Activated CD8-positive, alpha-beta T cell treated with anti-CD3 and anti-CD28 coated beads for 36 hours (primary cell): ENCODE results near the gene STIM1. TPM values are rescaled to one million over a fixed set of nuclear protein-coding genes. Genes with fewer than 3 reads are reported as not detected.

Experiments
- ATAC-seq: fragments of 200-7000 bp; cut with Tn5 transposase; one replicate; pipeline ENCODE4 v1.10.0; 2021; ENCODE audit warnings: mild to moderate bottlenecking, moderate library complexity
- CTCF ChIA-PET: fragments of 350-600 bp; sonication (Branson Sonifier 250); formaldehyde crosslinking; loops from one replicate; lab custom pipeline; 2021; ENCODE audit warnings: antibody characterized with exemption; lab: Charles Lee
- POLR2A ChIA-PET: fragments of 350-600 bp; sonication (Branson Sonifier 250); formaldehyde crosslinking; loops from one replicate; lab custom pipeline; 2021; ENCODE audit warnings: antibody characterized with exemption; lab: Charles Lee
- DNase-seq: peaks from one replicate; pipeline ENCODE4 v3.0.0-alpha.2; 2020
- H3K27ac Mint-ChIP-seq: one replicate; pipeline ENCODE4 v1.8.0; 2021; ENCODE audit warnings: mild to moderate bottlenecking, mixed read lengths
- H3K27me3 Mint-ChIP-seq: one replicate; pipeline ENCODE4 v1.8.0; 2021; ENCODE audit warnings: mixed read lengths
- H3K36me3 Mint-ChIP-seq: one replicate; pipeline ENCODE4 v1.8.0; 2021; ENCODE audit warnings: low read depth, mixed read lengths
- H3K4me1 Mint-ChIP-seq: one replicate; pipeline ENCODE4 v1.8.0; 2021; ENCODE audit warnings: low read depth, mixed read lengths
- H3K4me3 Mint-ChIP-seq: one replicate; pipeline ENCODE4 v1.8.0; 2021; ENCODE audit warnings: mild to moderate bottlenecking, moderate library complexity, mixed read lengths
- H3K9me3 Mint-ChIP-seq: one replicate; pipeline ENCODE4 v1.8.0; 2021; ENCODE audit warnings: mixed read lengths
- CTCF ChIP-seq: fragments of 200-600 bp; IDR thresholded peaks from one replicate; pipeline ENCODE4 v1.8.0; 2022; ENCODE audit warnings: antibody characterized with exemption, mild to moderate bottlenecking
- intact Hi-C: fragments of 100-400 bp; cut with micrococcal nuclease; formaldehyde crosslinking; loops from one replicate; pipeline ENCODE4 v1.10.0; 2022
- total RNA-seq, 2 experiments: library from RNA; stranded (reverse); gene quantifications; one replicate each; pipeline ENCODE4 v1.2.3, GENCODE V29; 2021

The STIM1 gene
- total RNA-seq, 2 experiments from 2014 or later = 60.8 to 61.4 TPM

- Mint-ChIP-seq H3K36me3 (peaks cover 35% of the 10 kb centered on the region), H3K27me3 (no peaks in the 10 kb centered on the region), H3K27ac (peak overlapping the region; percentile 92), H3K4me3 (peak overlapping the region; percentile 87), H3K4me1 (peaks cover 53% of the 10 kb centered on the region), H3K9me3 (no peaks in the 10 kb centered on the region)
- no peak for TF ChIP-seq CTCF
- no peak for ATAC-seq
- CTCF ChIA-PET = interaction anchor here (0.8 to 26.5 kb wide), 6 partner anchors 12 to 233 kb away, joined by 3 to 775 read pairs (median 14); partner anchors contain the start of genes PGAP2 and STIM1
- peak; percentile 68 for DNase-seq
- POLR2A ChIA-PET = interaction anchor here (0.6 to 14.6 kb wide), 19 partner anchors 10 to 228 kb away, joined by 3 to 216 read pairs (median 3); partner anchors contain the start of genes PGAP2 and STIM1
- intact Hi-C loops = loop anchor here (5.0 kb wide), 1 partner anchor 252 kb away; the partner anchor contains the start of gene RRM1
These were observed 15.2 kb upstream of the STIM1 start for GRCh38 chr11:3840004-3840869.

- ATAC-seq = peak; percentile 86
- H3K27me3 Mint-ChIP-seq = no peaks in the 10 kb centered on the region
- intact Hi-C loops = loop anchor here (5.0 kb wide), 1 partner anchor 251 kb away; the partner anchor contains the start of gene RRM1
- H3K4me3 Mint-ChIP-seq = peak within 1 kb of the TSS; percentile 87
- H3K9me3 Mint-ChIP-seq = no peaks in the 10 kb centered on the region
- H3K4me1 Mint-ChIP-seq = peaks cover 52% of the 10 kb centered on the region
- peak within 1 kb of the TSS; percentile 94 for H3K27ac Mint-ChIP-seq
- DNase-seq = peak; percentile 99
- H3K36me3 Mint-ChIP-seq = peaks cover 29% of the 10 kb centered on the region
- ChIA-PET CTCF (interaction anchor here (0.7 to 26.5 kb wide), 20 partner anchors 8 to 258 kb away, joined by 3 to 775 read pairs (median 4); partner anchors contain the start of genes PGAP2 and STIM1), POLR2A (interaction anchor here (0.6 to 14.6 kb wide), 21 partner anchors 11 to 251 kb away, joined by 3 to 216 read pairs (median 3); partner anchors contain the start of genes PGAP2 and STIM1)
- TF ChIP-seq CTCF = no peak
These were observed 14.5 kb upstream of the STIM1 start, which contains the start of gene RHOG for GRCh38 chr11:3840870-3841425. Gene RHOG, minus strand, starts transcription at chr11:3840959. Its CDS starts 12,821 bp downstream, at chr11:3828138.

GRCh38 chr11:3841426-3842350, 13.8 kb upstream of the STIM1 start:
- peak; percentile 69 for TF ChIP-seq CTCF
- CTCF ChIA-PET = interaction anchor here (0.7 to 26.5 kb wide), 22 partner anchors 9 to 257 kb away, joined by 3 to 775 read pairs (median 4); partner anchors contain the start of genes PGAP2 and STIM1
- POLR2A ChIA-PET = interaction anchor here (0.6 to 14.6 kb wide), 22 partner anchors 11 to 250 kb away, joined by 3 to 216 read pairs (median 4); partner anchors contain the start of genes PGAP2 and STIM1
- peaks cover 51% of the 10 kb centered on the region for H3K4me1 Mint-ChIP-seq
- DNase-seq (peak; percentile 40), ATAC-seq (no peak)
- H3K27me3 Mint-ChIP-seq = no peaks in the 10 kb centered on the region
- intact Hi-C loops = loop anchor here (5.0 kb wide), 1 partner anchor 251 kb away; the partner anchor contains the start of gene RRM1
- no peaks in the 10 kb centered on the region for H3K9me3 Mint-ChIP-seq
- H3K4me3 Mint-ChIP-seq = peak overlapping the region; percentile 87
- peaks cover 29% of the 10 kb centered on the region for H3K36me3 Mint-ChIP-seq
- H3K27ac Mint-ChIP-seq = peak overlapping the region; percentile 94

- H3K27me3 Mint-ChIP-seq = no peaks in the 10 kb centered on the region
- intact Hi-C loops = loop anchor here (5.0 kb wide), 1 partner anchor 249 kb away; the partner anchor contains the start of gene RRM1
- no peak for TF ChIP-seq CTCF
- POLR2A ChIA-PET = interaction anchor here (14.6 kb wide), 1 partner anchor 9 kb away, joined by 216 read pairs; the partner anchor contains the start of gene STIM1
- no peak overlapping the region for H3K4me3 Mint-ChIP-seq
- H3K36me3 Mint-ChIP-seq = peaks cover 18% of the 10 kb centered on the region
- CTCF ChIA-PET = interaction anchor here (0.9 to 26.5 kb wide), 4 partner anchors 9 to 230 kb away, joined by 3 to 775 read pairs (median 112); partner anchors contain the start of gene STIM1
- H3K9me3 Mint-ChIP-seq = no peaks in the 10 kb centered on the region
- DNase-seq (no peak), ATAC-seq (no peak)
- peaks cover 38% of the 10 kb centered on the region for H3K4me1 Mint-ChIP-seq
- peak overlapping the region; percentile 75 for H3K27ac Mint-ChIP-seq
These were observed 12.1 kb upstream of the STIM1 start for GRCh38 chr11:3843326-3843725.
